CD14-positive monocyte (primary cell): ENCODE measurements around the gene FAM171A1. TPM values are rescaled to one million over a fixed set of nuclear protein-coding genes. Genes with fewer than 3 reads are reported as not detected.

Experiments used
- DNase-seq, 3 donors: peaks; one replicate each; pipeline ENCODE4 v3.0.0-alpha.2; 2011 to 2022
- H2AFZ ChIP-seq: 2 replicates; pipeline ENCODE4 v1.6.0; 2012; ENCODE audit warnings: mild to moderate bottlenecking, low read depth, low read length, inconsistent platforms; ENCODE audit not compliant: insufficient read depth, poor library complexity, severe bottlenecking
- H3K27ac ChIP-seq, 2 donors: 1 replicate in 1 of 2; 2 replicates in 1 of 2; pipeline ENCODE4 v1.5.1; 2012 to 2013; ENCODE audit warnings: low read length in 2 of 2, control low read depth in 1 of 2, inconsistent platforms in 1 of 2, low read depth in 1 of 2, mild to moderate bottlenecking in 1 of 2
- H3K27me3 ChIP-seq, 2 donors: one replicate each; pipeline versions ENCODE4 v1.6.0 to v1.6.1; 2011 to 2013; ENCODE audit warnings: low read length in 2 of 2; ENCODE audit not compliant: control insufficient read depth in 2 of 2, insufficient read depth in 2 of 2
- H3K36me3 ChIP-seq, 2 donors: replicated peaks in 1 of 2; 1 replicate in 1 of 2; 2 replicates in 1 of 2; pipeline versions ENCODE4 v1.5.1 to v1.6.1; 2012 to 2013; ENCODE audit warnings: low read length in 2 of 2, control low read depth in 1 of 2, inconsistent platforms in 1 of 2, mild to moderate bottlenecking in 1 of 2; ENCODE audit not compliant: insufficient read depth in 2 of 2, control insufficient read depth in 1 of 2
- H3K4me1 ChIP-seq, 2 donors: 1 replicate in 1 of 2; 2 replicates in 1 of 2; pipeline versions ENCODE4 v1.5.1 to v1.6.1; 2012 to 2013; ENCODE audit warnings: low read length in 2 of 2, control low read depth in 1 of 2, inconsistent platforms in 1 of 2, mild to moderate bottlenecking in 1 of 2, moderate library complexity in 1 of 2; ENCODE audit not compliant: insufficient read depth in 2 of 2, control insufficient read depth in 1 of 2
- H3K4me2 ChIP-seq: replicated peaks from 2 replicates; pipeline ENCODE3; 2012; ENCODE audit warnings: low read length, moderate library complexity, mild to moderate bottlenecking; ENCODE audit not compliant: poor library complexity, severe bottlenecking; ENCODE audit errors: extremely low read depth
- H3K4me3 ChIP-seq, 3 experiments: fragments of 200-600 bp in 1 of 3; sonication (generic) in 1 of 3; replicated peaks in 1 of 3; 1 replicate in 2 of 3; 2 replicates in 1 of 3; pipeline ENCODE4 v1.5.1; 2011 to 2013; ENCODE audit warnings: low read length in 3 of 3, mild to moderate bottlenecking in 3 of 3, control low read depth in 2 of 3, low read depth in 2 of 3, inconsistent platforms in 1 of 3, moderate library complexity in 1 of 3
- H3K79me2 ChIP-seq: 2 replicates; pipeline ENCODE4 v1.6.0; 2012; ENCODE audit warnings: mild to moderate bottlenecking, control low read depth, inconsistent platforms, low read length, moderate library complexity; ENCODE audit not compliant: insufficient read depth
- H3K9ac ChIP-seq: 2 replicates; pipeline ENCODE4 v1.6.0; 2017; ENCODE audit warnings: low read length, mild to moderate bottlenecking; ENCODE audit not compliant: insufficient read depth, poor library complexity, severe bottlenecking
- H3K9me3 ChIP-seq, 2 donors: replicated peaks in 1 of 2; 1 replicate in 1 of 2; 2 replicates in 1 of 2; pipeline versions ENCODE4 v1.5.1 to v1.6.1; 2012 to 2013; ENCODE audit warnings: low read length in 2 of 2, control low read depth in 1 of 2; ENCODE audit not compliant: control insufficient read depth in 1 of 2, insufficient read depth in 1 of 2
- H4K20me1 ChIP-seq: 2 replicates; pipeline ENCODE4 v1.6.0; 2012; ENCODE audit warnings: mild to moderate bottlenecking, low read length, control low read depth, moderate library complexity; ENCODE audit not compliant: insufficient read depth
- H3K27ac Mint-ChIP-seq, 7 donors: one replicate each; pipeline ENCODE4 v1.8.0; 2020; ENCODE audit warnings: mild to moderate bottlenecking in 7 of 7, mixed read lengths in 7 of 7, moderate library complexity in 6 of 7, inconsistent platforms in 2 of 7
- H3K27me3 Mint-ChIP-seq, 3 donors: one replicate each; pipeline ENCODE4 v1.8.0; 2021 to 2022; ENCODE audit warnings: low read depth in 3 of 3, mild to moderate bottlenecking in 3 of 3, mixed read lengths in 3 of 3, moderate library complexity in 3 of 3, inconsistent platforms in 1 of 3
- H3K36me3 Mint-ChIP-seq, 2 donors: one replicate each; pipeline ENCODE4 v1.8.0; 2020; ENCODE audit warnings: mixed read lengths in 2 of 2, inconsistent platforms in 1 of 2, mild to moderate bottlenecking in 1 of 2
- H3K4me1 Mint-ChIP-seq: one replicate; pipeline ENCODE4 v1.8.0; 2020; ENCODE audit warnings: mild to moderate bottlenecking, mixed read lengths
- H3K4me3 Mint-ChIP-seq, 2 donors: one replicate each; pipeline ENCODE4 v1.8.0; 2020; ENCODE audit warnings: mild to moderate bottlenecking in 2 of 2, mixed read lengths in 2 of 2, moderate library complexity in 1 of 2
- H3K9me3 Mint-ChIP-seq, 7 donors: one replicate each; pipeline ENCODE4 v1.8.0; 2020 to 2022; ENCODE audit warnings: mixed read lengths in 7 of 7, mild to moderate bottlenecking in 6 of 7, moderate library complexity in 6 of 7, inconsistent platforms in 2 of 7
- WGBS: methylation state at CpG from one replicate; pipeline ENCODE4 v1.1.5; 2013; ENCODE audit warnings: missing lambda C conversion rate; ENCODE audit not compliant: insufficient coverage; 5-methylcytosine and 5-hydroxymethylcytosine counted together
- intact Hi-C, 2 donors: fragments of 100-400 bp; cut with micrococcal nuclease; formaldehyde crosslinking; loops; one replicate each; pipeline versions ENCODE4 v1.15.0 to v1.15.1; 2023
- polyA plus RNA-seq, 3 donors: library from polyadenylated mRNA; depleted of rRNA in 1 of 3; unstranded in 2 of 3; stranded (reverse) in 1 of 3; fragments of 300-500 nt in 2 of 3; fragments of >200 nt in 1 of 3; fragmentation: Illumina TruSeq in 2 of 3; gene quantifications; 1 replicate in 2 of 3; 2 replicates in 1 of 3; pipeline ENCODE4 v1.2.3, GENCODE V29; 2012 to 2021
- TF ChIP-seq, protein P1 (sequence below): fragments of 200-600 bp; IDR thresholded peaks from one replicate; pipeline ENCODE4 v1.8.0; 2022; ENCODE audit warnings: antibody characterized with exemption, mild to moderate bottlenecking

The FAM171A1 gene
- polyA plus RNA-seq, 3 donors: not detected

DNA sequence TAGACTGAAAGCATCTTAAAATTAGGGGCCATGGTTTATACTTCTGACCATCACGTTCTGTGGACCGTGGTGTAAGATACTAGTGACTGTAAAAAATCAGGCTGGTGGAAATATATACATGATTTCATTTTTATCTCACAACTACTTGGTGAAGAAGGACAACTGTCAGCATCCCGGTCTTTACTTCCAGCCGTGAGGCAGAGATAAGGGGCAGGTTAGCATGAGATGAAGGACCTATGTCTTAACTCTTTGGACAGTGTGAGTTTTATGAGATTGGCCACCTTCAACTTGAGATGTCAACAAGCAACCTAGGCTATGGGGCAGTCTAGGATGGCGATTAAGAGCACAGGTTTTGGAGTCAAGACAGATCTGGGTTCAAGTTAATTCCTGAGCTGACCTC, 37.5 kb upstream of the FAM171A1 start:
- Mint-ChIP-seq H3K9me3 (peaks cover 0 to 4% (median 2%) of the 10 kb centered on the region in 7 donors), H3K27ac (no peak overlapping the region), H3K36me3 (no peaks in the 10 kb centered on the region), H3K4me1 (no peaks in the 10 kb centered on the region), H3K27me3 (peaks cover 0 to 6% (median 1%) of the 10 kb centered on the region in 3 donors), H3K4me3 (no peak overlapping the region)
- TF ChIP-seq, protein P1, sequence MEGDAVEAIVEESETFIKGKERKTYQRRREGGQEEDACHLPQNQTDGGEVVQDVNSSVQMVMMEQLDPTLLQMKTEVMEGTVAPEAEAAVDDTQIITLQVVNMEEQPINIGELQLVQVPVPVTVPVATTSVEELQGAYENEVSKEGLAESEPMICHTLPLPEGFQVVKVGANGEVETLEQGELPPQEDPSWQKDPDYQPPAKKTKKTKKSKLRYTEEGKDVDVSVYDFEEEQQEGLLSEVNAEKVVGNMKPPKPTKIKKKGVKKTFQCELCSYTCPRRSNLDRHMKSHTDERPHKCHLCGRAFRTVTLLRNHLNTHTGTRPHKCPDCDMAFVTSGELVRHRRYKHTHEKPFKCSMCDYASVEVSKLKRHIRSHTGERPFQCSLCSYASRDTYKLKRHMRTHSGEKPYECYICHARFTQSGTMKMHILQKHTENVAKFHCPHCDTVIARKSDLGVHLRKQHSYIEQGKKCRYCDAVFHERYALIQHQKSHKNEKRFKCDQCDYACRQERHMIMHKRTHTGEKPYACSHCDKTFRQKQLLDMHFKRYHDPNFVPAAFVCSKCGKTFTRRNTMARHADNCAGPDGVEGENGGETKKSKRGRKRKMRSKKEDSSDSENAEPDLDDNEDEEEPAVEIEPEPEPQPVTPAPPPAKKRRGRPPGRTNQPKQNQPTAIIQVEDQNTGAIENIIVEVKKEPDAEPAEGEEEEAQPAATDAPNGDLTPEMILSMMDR: no peak
- Histone ChIP-seq H2AFZ (no peak overlapping the region), H4K20me1 (no peaks in the 10 kb centered on the region), H3K27ac (no peak overlapping the region), H3K9ac (no peak overlapping the region), H3K27me3 (no peaks in the 10 kb centered on the region), H3K36me3 (no peaks in the 10 kb centered on the region), H3K79me2 (no peaks in the 10 kb centered on the region), H3K9me3 (no peaks in the 10 kb centered on the region), H3K4me1 (no peaks in the 10 kb centered on the region), H3K4me3 (no peak overlapping the region), H3K4me2 (no peak overlapping the region)
- intact Hi-C loops: no loop called here
- no peak for DNase-seq
- 96% methylated on average over 3 of the region's 5 CpGs for WGBS

DNA sequence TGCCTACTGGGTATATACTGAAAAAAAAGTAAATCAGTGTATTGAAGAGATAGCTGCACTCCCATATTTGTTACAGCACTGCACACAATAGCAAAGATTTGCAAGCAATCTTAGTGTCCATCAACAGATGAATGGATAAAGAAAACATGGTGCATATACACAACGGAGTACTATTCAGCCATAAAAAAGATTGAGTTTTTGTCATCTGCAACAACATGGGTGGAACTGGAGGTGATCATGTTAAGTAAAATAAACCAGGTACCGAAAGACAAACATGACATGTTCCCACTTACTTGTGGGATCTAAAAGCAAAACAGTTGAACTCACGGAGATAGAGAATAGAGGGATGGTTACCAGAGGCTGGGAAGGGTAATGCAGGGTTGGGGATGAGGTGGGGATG, 34.2 kb upstream of the FAM171A1 start:
- WGBS: 83% methylated on average over 2 of the region's 3 CpGs
- no peak for DNase-seq
- Histone ChIP-seq H3K4me2 (no peak overlapping the region), H4K20me1 (no peaks in the 10 kb centered on the region), H3K9ac (no peak overlapping the region), H3K79me2 (no peaks in the 10 kb centered on the region), H3K36me3 (no peaks in the 10 kb centered on the region), H3K27ac (no peak overlapping the region), H2AFZ (no peak overlapping the region), H3K27me3 (no peaks in the 10 kb centered on the region), H3K9me3 (no peaks in the 10 kb centered on the region), H3K4me1 (no peaks in the 10 kb centered on the region), H3K4me3 (no peak overlapping the region)
- H3K9me3 Mint-ChIP-seq: peaks cover 0 to 9% (median 5%) of the 10 kb centered on the region in 7 donors
- peaks cover 2 to 8% (median 4%) of the 10 kb centered on the region in 3 donors for H3K27me3 Mint-ChIP-seq
- intact Hi-C loops: no loop called here
- H3K36me3 Mint-ChIP-seq: no peaks in the 10 kb centered on the region
- H3K27ac Mint-ChIP-seq: no peak overlapping the region
- no peak overlapping the region for H3K4me3 Mint-ChIP-seq
- H3K4me1 Mint-ChIP-seq: no peaks in the 10 kb centered on the region
- TF ChIP-seq, protein P1: no peak
